ENCODE results near the gene F2. TPM values are rescaled to one million over a fixed set of nuclear protein-coding genes. Genes with fewer than 3 reads are reported as not detected.
"Not testable (repeated sequence)": the region's sequence is repeated elsewhere in the genome, so short reads cannot be mapped to it uniquely, and the experiment has no call there.

Gene F2
- total RNA-seq, 4 donors from 2014 or later: 0.41 to 0.48 TPM; not detected in 2

GRCh38 chr11:46706886-46707285 is 12.1 kb upstream of the F2 start:
- H3K36me3 ChIP-seq: peaks cover 0 to 42% (median 20%) of the 10 kb centered on the region in 4 donors
- no peak overlapping the region for H3K27ac ChIP-seq
- DNase-seq: no peak
- H3K4me1 ChIP-seq: peaks cover 4 to 14% (median 7%) of the 10 kb centered on the region in 4 donors
- no peaks in the 10 kb centered on the region for H3K9me3 ChIP-seq
- intact Hi-C loops (cut with DNase I; ENCODE audit: low total_unique reads) (no loop called here), in situ Hi-C loops (cut with MboI; ENCODE audit: low pct_ligation_motif_present in 1 of 4, low pct_unique_long_range_greater_than_20kb in 1 of 4, low sequenced_read_pairs in 3 of 4) (no loop called here)
- TF ChIP-seq CTCF (IDR thresholded peaks at IDR 0.05) (no peak), POLR2AphosphoS5 (IDR thresholded peaks at IDR 0.05) (no peak), EP300 (IDR thresholded peaks at IDR 0.05; ENCODE audit: low read depth) (no peak), POLR2A (IDR thresholded peaks at IDR 0.05) (no peak)
- H3K27me3 ChIP-seq: no peaks in the 10 kb centered on the region
- no peak overlapping the region for H3K4me3 ChIP-seq
- 86 to 87% methylated on average over 7 of the region's 7 CpGs for WGBS, 2 donors (ENCODE audit: low coverage in 1 of 2)

GRCh38 chr11:46709351-46709750 is 9.7 kb upstream of the F2 start:
- intact Hi-C loops (cut with DNase I; ENCODE audit: low total_unique reads); DNase-seq; H3K9me3 ChIP-seq; H3K4me1 ChIP-seq; H3K27me3 ChIP-seq; H3K4me3 ChIP-seq; H3K27ac ChIP-seq; in situ Hi-C loops (cut with MboI; ENCODE audit: low pct_ligation_motif_present in 1 of 4, low pct_unique_long_range_greater_than_20kb in 1 of 4, low sequenced_read_pairs in 3 of 4): not testable (repeated sequence)
- 92 to 100% methylated on average over 1 to 9 of the region's 9 CpGs for WGBS, 2 donors (ENCODE audit: low coverage in 1 of 2)
- H3K36me3 ChIP-seq: peaks cover 0 to 24% (median 11%) of the 10 kb centered on the region in 4 donors

DNA sequence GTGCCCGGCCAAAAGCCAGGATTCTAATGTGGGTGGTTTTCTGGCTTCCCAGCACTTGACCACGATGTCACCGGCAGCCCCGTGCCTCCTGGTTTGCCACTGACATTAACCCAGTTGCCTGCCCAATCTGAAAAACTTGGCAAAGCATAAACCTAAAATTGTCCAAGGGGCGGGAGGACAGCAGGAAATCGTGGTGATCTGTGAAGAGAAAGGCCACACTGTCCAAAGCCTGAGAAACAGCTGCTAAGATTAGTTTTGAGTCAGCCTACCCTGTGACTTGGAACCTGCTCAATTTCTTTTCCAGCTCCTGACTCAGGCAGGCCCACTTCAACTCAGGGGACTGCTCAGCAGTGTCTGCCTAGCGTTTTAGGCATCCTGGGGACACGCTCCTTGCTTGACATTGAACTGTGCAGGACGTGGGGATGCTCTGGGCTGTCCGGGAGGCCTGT is 8.2 kb upstream of the F2 start:
- DNase-seq: peak; percentile 17
- Histone ChIP-seq H3K36me3 (peaks cover 0 to 9% (median 4%) of the 10 kb centered on the region in 4 donors), H3K9me3 (no peaks in the 10 kb centered on the region), H3K27ac (peak overlapping the region; percentile 57 to 75 (median 68)), H3K27me3 (no peaks in the 10 kb centered on the region), H3K4me3 (no peak overlapping the region), H3K4me1 (no peaks in the 10 kb centered on the region)
- in situ Hi-C loops (cut with MboI; ENCODE audit: low pct_ligation_motif_present in 1 of 4, low pct_unique_long_range_greater_than_20kb in 1 of 4, low sequenced_read_pairs in 3 of 4) (no loop called here), intact Hi-C loops (cut with DNase I; ENCODE audit: low total_unique reads) (no loop called here)
- TF ChIP-seq CTCF (IDR thresholded peaks at IDR 0.05) (no peak), POLR2AphosphoS5 (IDR thresholded peaks at IDR 0.05) (peak in 2 of 3 donors; percentile 19 to 21)
- WGBS, 2 donors (ENCODE audit: low coverage in 1 of 2): 36 to 64% methylated on average over 2 to 10 of the region's 10 CpGs

- in situ Hi-C loops (cut with MboI; ENCODE audit: low pct_ligation_motif_present in 1 of 4, low pct_unique_long_range_greater_than_20kb in 1 of 4, low sequenced_read_pairs in 3 of 4): no loop called here
- no peaks in the 10 kb centered on the region for H3K27me3 ChIP-seq
These were observed 7.7 kb upstream of the F2 start for GRCh38 chr11:46711303-46711702.

More at GRCh38 chr11:46711303-46711702, 7.7 kb upstream of the F2 start:
- H3K9me3 ChIP-seq: no peaks in the 10 kb centered on the region
- H3K4me3 ChIP-seq: no peak overlapping the region
- H3K27ac ChIP-seq: peak overlapping the region; percentile 57 to 75 (median 68)
- WGBS, 2 donors (ENCODE audit: low coverage in 1 of 2): 78% methylated on average over 5 of the region's 5 CpGs; no CpG with 5 or more reads in 1 of the 2 donors
- peaks cover 0 to 5% (median 2%) of the 10 kb centered on the region in 4 donors for H3K36me3 ChIP-seq
- intact Hi-C loops (cut with DNase I; ENCODE audit: low total_unique reads): no loop called here
- no peaks in the 10 kb centered on the region for H3K4me1 ChIP-seq
- DNase-seq: no peak
- TF ChIP-seq EP300 (IDR thresholded peaks at IDR 0.05; ENCODE audit: low read depth) (no peak), POLR2A (IDR thresholded peaks at IDR 0.05) (no peak), CTCF (IDR thresholded peaks at IDR 0.05) (no peak), POLR2AphosphoS5 (IDR thresholded peaks at IDR 0.05) (no peak)

Measured in transverse colon (tissue), 4 donors.